ENCODE measurements around the gene BCOR. TPM values are rescaled to one million over a fixed set of nuclear protein-coding genes. Genes with fewer than 3 reads are reported as not detected.

BCOR gene
- total RNA-seq, 4 donors from 2014 or later, result 30.9 to 67.4 (median 42.4) TPM

DNA sequence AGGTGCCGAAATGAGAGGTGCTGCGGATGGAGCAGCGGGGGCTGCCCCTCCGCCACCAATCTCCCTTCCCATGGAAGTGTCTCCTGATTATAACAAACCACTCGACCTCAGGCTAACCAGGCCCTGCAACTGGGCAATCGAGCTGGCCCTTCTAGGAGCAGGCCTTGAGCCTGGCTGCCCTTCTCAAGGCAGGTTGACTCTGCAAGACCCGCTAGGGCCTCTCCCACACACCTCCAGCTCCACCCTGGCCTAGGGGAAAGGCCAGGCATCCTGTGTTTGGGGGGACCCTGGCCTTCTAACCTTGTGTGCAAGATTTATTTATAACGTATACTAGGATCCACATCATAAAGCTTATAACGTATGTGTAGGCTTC is 3.7 kb upstream of the BCOR start:
- Histone ChIP-seq H3K4me3 (replicated peaks in 1 of 3) (no peak overlapping the region), H3K4me1 (peaks cover 17 to 25% of the 10 kb centered on the region in 2 donors), H3K27me3 (no peaks in the 10 kb centered on the region), H3K9me3 (no peaks in the 10 kb centered on the region), H3K27ac (no peak overlapping the region), H3K36me3 (no peaks in the 10 kb centered on the region)
- no peak for DNase-seq
- intact Hi-C loops (cut with DNase I), result no loop called here
- whole genome bisulfite sequencing, 2 donors, result 89 to 95% methylated on average over 8 to 9 of the region's 9 CpGs
- TF ChIP-seq, protein P1, sequence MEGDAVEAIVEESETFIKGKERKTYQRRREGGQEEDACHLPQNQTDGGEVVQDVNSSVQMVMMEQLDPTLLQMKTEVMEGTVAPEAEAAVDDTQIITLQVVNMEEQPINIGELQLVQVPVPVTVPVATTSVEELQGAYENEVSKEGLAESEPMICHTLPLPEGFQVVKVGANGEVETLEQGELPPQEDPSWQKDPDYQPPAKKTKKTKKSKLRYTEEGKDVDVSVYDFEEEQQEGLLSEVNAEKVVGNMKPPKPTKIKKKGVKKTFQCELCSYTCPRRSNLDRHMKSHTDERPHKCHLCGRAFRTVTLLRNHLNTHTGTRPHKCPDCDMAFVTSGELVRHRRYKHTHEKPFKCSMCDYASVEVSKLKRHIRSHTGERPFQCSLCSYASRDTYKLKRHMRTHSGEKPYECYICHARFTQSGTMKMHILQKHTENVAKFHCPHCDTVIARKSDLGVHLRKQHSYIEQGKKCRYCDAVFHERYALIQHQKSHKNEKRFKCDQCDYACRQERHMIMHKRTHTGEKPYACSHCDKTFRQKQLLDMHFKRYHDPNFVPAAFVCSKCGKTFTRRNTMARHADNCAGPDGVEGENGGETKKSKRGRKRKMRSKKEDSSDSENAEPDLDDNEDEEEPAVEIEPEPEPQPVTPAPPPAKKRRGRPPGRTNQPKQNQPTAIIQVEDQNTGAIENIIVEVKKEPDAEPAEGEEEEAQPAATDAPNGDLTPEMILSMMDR (IDR thresholded peaks at IDR 0.05), result no peak
- no peak for TF ChIP-seq POLR2A (IDR thresholded peaks at IDR 0.05)

- no peak overlapping the region for H3K4me3 ChIP-seq (replicated peaks in 1 of 3)
- no peaks in the 10 kb centered on the region for H3K36me3 ChIP-seq
- DNase-seq, result no peak
- H3K9me3 ChIP-seq, result no peaks in the 10 kb centered on the region
- intact Hi-C loops (cut with DNase I), result no loop called here
- peak overlapping the region in 2 of 3 donors; percentile 41 to 63 for H3K27ac ChIP-seq
- H3K27me3 ChIP-seq, result no peaks in the 10 kb centered on the region
- TF ChIP-seq POLR2A (IDR thresholded peaks at IDR 0.05), result no peak
- TF ChIP-seq, protein P1 (IDR thresholded peaks at IDR 0.05), result no peak
- H3K4me1 ChIP-seq, result peaks cover 16 to 19% of the 10 kb centered on the region in 2 donors
- 84% methylated on average over 28 to 29 of the region's 31 CpGs for WGBS, 2 donors
These were observed 3.0 kb upstream of the BCOR start for GRCh38 chrX:40100537-40101429.

- no peaks in the 10 kb centered on the region for H3K36me3 ChIP-seq
- no peaks in the 10 kb centered on the region for H3K27me3 ChIP-seq
- intact Hi-C loops (cut with DNase I), result no loop called here
- peaks cover 12 to 14% of the 10 kb centered on the region in 2 donors for H3K4me1 ChIP-seq
- TF ChIP-seq, protein P1 (IDR thresholded peaks at IDR 0.05), result no peak
- TF ChIP-seq POLR2A (IDR thresholded peaks at IDR 0.05), result no peak
- no peak overlapping the region for H3K4me3 ChIP-seq (replicated peaks in 1 of 3)
- peak overlapping the region in 2 of 3 donors; percentile 41 to 63 for H3K27ac ChIP-seq
- 23 to 61% methylated on average over 6 to 16 of the region's 21 CpGs for WGBS, 2 donors
- DNase-seq, result peak; percentile 59 to 64
- H3K9me3 ChIP-seq, result no peaks in the 10 kb centered on the region
These were observed 2.4 kb upstream of the BCOR start for GRCh38 chrX:40100141-40100536.

DNA sequence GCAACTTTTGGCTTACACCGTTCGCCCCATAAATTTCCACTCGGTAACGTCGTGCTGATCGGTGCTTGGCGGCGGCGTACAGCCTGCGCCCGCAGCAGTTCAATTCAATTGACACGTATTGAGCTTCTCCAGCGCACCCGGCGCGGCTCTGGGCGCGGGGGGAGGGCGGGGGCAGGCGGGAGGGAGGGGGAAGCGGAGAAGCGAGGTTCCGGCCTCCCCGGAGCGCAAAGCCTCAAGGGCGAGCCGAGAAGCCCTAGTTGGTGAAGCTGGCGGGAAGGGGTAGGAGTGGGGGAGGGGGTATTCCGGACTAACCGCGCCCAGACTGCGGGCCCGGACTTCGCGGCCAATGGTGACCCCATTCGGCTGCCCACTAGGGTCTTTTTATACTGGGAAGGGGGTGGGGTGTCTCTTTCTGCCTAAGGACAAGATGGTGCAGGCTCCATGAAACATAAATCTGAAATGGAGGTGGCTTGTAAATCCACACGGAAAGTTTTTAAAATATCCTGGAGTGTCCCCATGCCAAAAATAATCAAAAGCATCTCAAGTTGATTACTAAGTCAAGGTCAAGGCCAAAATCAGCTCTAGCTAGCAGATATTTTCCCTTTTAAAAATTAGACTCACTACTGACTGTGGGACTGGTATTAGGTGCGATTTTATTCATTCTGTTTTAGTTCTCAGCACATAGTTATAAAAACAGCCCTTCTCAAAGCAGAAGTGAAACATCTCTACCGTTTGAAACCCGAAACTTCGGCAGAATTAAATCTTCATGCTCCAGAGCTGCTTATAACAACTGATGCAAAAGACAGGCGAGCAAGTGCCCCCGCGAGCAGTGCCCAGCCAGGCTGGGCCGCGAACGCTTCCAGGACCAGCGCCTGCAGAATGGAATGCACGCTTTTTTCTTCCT is 1.5 kb upstream of the BCOR start:
- TF ChIP-seq, protein P1 (IDR thresholded peaks at IDR 0.05), result no peak
- TF ChIP-seq POLR2A (IDR thresholded peaks at IDR 0.05), result peak in 1 of 2 donors; percentile 13
- Histone ChIP-seq H3K27me3 (peaks cover 5% of the 10 kb centered on the region), H3K9me3 (no peaks in the 10 kb centered on the region), H3K4me1 (peaks cover 11 to 12% of the 10 kb centered on the region in 2 donors), H3K4me3 (replicated peaks in 1 of 3) (peak overlapping the region in 1 of 3 donors; percentile 54), H3K27ac (peak overlapping the region; percentile 67 to 80 (median 71)), H3K36me3 (no peaks in the 10 kb centered on the region)
- intact Hi-C loops (cut with DNase I), result loop anchor here (5.0 kb wide), 1 partner anchor 48 kb away; no protein-coding TSS in a partner anchor
- 10 to 39% methylated on average over 16 to 36 of the region's 49 CpGs for WGBS, 2 donors
- DNase-seq, result peak; percentile 47 to 54
